Activated naive CD4-positive, alpha-beta T cell treated with anti-CD3 and anti-CD28 coated beads for 36 hours (primary cell): ENCODE measurements around the gene TMEM258. TPM values are rescaled to one million over a fixed set of nuclear protein-coding genes. Genes with fewer than 3 reads are reported as not detected.

Experiments
- CTCF ChIA-PET: fragments of 350-600 bp; sonication (Branson Sonifier 250); formaldehyde crosslinking; loops from one replicate; lab custom pipeline; 2021; ENCODE audit warnings: antibody characterized with exemption; lab: Charles Lee
- DNase-seq: peaks from one replicate; pipeline ENCODE4 v3.0.0-alpha.2; 2020
- H3K27ac Mint-ChIP-seq: one replicate; pipeline ENCODE4 v1.8.0; 2021; ENCODE audit warnings: mild to moderate bottlenecking, mixed read lengths
- H3K27me3 Mint-ChIP-seq: one replicate; pipeline ENCODE4 v1.8.0; 2021; ENCODE audit warnings: low read depth, mixed read lengths
- H3K36me3 Mint-ChIP-seq: one replicate; pipeline ENCODE4 v1.8.0; 2021; ENCODE audit warnings: low read depth, mixed read lengths
- H3K4me1 Mint-ChIP-seq: one replicate; pipeline ENCODE4 v1.8.0; 2021; ENCODE audit warnings: low read depth, mixed read lengths
- H3K4me3 Mint-ChIP-seq: one replicate; pipeline ENCODE4 v1.8.0; 2021; ENCODE audit warnings: mild to moderate bottlenecking, moderate library complexity, mixed read lengths
- H3K9me3 Mint-ChIP-seq: one replicate; pipeline ENCODE4 v1.8.0; 2021; ENCODE audit warnings: mixed read lengths
- intact Hi-C: fragments of 100-400 bp; cut with micrococcal nuclease; formaldehyde crosslinking; loops from one replicate; pipeline ENCODE4 v1.15.1; 2023
- total RNA-seq, 2 experiments: library from RNA; stranded (reverse); gene quantifications; one replicate each; pipeline ENCODE4 v1.2.3, GENCODE V29; 2021

The TMEM258 gene
- total RNA-seq, 2 experiments from 2014 or later = 166 to 167 TPM

DNA sequence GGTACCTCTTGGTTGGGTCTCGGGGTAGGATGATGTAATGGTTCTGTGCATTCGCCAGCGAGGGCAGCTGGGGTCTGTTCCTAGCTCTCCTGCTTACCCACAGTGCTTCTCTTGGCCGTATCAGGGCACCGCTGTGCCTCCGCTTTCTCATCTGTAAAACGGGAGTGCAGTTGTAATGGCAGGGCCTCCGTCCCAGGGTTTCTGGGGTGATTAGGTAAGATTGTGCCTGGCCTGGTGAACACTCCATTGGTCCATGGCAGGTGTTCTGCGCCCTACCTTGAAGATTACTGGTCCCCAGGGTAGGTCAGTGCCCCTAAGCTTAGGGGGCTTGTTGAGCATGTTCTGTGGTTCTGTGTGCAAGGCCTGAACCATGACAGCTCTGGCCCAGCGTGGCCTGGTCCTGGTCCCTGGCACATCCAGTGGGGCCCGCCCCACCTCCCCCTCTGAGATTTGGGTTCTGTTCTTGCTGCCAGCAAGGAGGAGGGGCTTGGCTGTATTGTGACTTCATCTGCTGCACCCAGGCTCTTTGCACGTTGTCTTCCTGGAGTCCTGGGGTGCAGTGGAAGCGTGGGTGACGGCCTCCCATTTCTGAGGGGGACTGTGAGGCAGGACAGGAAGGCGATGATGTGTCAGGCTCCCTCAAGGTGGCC, 35.1 kb downstream of the TMEM258 start:
- Mint-ChIP-seq H3K36me3 (no peaks in the 10 kb centered on the region), H3K4me1 (peaks cover 9% of the 10 kb centered on the region), H3K27me3 (peaks cover 8% of the 10 kb centered on the region), H3K9me3 (no peaks in the 10 kb centered on the region), H3K27ac (no peak overlapping the region), H3K4me3 (no peak overlapping the region)
- no peak for DNase-seq
- CTCF ChIA-PET = interaction anchor here (1.0 kb wide), 1 partner anchor 10 kb away, joined by 3 read pairs; no protein-coding TSS in a partner anchor
- intact Hi-C loops = no loop called here

DNA sequence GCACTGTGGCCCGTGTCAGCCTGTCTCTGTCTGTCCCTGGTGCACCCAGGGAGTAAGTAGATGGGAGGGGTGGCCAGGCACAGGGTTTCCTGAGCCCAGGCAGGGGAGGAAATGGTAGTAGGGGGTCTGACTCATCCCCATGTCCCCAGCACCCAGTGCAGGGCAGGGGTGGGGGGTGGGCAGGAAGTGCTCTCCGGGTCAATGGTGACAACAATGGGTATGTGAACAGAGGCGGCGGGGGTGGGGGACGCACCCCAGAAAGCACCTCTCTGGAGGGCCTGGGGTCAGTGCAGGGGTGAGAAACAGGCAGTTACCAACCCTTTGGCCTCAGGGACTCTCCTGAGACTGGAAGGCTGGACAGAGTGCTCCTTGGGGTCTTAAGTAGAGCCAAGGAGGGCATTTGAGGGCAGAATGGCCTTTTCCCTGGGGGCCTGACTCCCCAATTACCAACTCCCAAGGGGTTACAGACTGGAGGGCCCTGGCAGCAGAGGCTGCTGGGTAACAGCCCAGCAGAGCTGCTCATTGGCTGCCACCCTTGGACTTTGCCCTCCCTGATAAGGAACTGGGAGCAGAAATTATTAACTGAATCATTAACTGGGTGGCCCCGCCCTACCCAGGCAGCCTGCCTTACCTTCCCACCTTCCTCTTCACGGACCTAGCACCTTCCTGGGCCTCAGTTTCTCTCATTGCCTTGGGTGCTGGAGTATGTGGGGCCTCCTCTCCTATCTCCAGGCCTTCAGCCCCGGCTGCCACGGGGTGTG, 35.8 kb downstream of the TMEM258 start:
- Mint-ChIP-seq H3K4me1 (peaks cover 13% of the 10 kb centered on the region), H3K36me3 (no peaks in the 10 kb centered on the region), H3K9me3 (no peaks in the 10 kb centered on the region), H3K27me3 (peaks cover 12% of the 10 kb centered on the region), H3K27ac (no peak overlapping the region), H3K4me3 (no peak overlapping the region)
- intact Hi-C loops = no loop called here
- peak; percentile 57 for DNase-seq
- CTCF ChIA-PET = no interaction called here

DNA sequence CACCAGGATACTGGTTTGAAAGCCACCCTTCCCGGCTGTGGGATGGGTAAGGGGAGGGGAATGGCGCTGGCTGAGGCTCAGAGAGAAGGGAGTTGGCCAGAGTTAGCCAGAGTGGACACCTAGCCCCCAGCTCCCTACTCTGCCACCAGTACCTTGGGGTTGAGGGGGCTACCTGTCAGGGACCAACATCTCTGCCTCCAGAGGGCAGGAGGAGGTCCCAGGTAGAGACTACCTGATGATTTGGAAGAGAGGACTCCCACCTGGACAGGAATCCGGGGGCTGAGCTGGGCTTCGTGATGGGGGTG, 36.3 kb downstream of the TMEM258 start:
- no peak for DNase-seq
- no peak overlapping the region for H3K27ac Mint-ChIP-seq
- no peak overlapping the region for H3K4me3 Mint-ChIP-seq
- peaks cover 14% of the 10 kb centered on the region for H3K27me3 Mint-ChIP-seq
- CTCF ChIA-PET = no interaction called here
- intact Hi-C loops = no loop called here
- H3K9me3 Mint-ChIP-seq = no peaks in the 10 kb centered on the region
- no peaks in the 10 kb centered on the region for H3K36me3 Mint-ChIP-seq
- H3K4me1 Mint-ChIP-seq = peaks cover 13% of the 10 kb centered on the region

DNA sequence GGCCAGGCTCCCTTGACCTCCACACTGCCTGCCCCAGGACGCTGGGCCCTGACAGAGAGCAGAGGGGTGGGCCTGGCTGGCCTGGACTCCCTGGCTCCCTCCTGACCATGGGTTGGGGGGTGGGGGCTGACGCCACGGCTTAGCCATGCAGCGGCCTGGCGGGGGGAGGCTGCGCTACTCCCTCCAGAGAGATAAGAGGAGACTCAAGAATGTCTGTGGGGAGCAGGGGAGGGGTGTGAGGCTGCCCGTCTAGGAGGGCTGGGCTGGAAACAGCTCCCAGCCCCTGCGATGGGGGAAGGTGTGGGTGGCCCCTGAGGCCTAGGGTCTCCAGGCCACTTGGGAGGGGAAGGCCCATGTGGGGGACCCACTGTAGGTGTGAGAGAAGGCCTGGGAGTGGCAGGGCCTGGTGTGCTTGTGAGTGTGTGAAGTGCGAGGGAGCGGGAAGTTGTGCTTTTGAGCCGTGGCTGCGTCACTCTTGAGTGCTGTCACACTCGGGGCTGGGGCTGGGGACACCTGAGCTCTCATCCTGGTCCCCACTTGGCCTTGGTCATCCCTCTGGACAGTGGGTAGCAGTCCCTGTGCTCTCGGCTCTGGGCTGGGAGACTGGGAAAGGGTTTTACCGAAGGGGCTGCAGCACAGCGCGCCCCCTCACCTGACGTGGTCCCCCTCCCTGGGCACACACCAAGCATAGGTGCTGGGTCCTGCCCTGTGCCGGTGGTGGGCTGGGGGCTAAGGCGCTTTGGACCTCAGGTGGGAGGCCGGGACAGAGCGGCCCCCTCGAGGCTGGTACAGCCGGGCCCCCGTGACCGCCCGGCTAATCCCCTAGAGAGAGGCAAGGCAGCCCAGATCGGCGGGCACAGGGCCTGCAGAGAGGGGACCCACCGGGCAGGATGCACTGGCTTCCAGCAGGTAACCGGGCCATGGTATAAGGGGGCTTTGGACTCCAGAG, 37.6 kb downstream of the TMEM258 start:
- CTCF ChIA-PET = interaction anchor here (0.6 to 1.0 kb wide), 2 partner anchors 54 to 354 kb away, joined by 4 read pairs; no protein-coding TSS in a partner anchor
- no peaks in the 10 kb centered on the region for H3K9me3 Mint-ChIP-seq
- no peak for DNase-seq
- H3K27ac Mint-ChIP-seq = no peak overlapping the region
- no peak overlapping the region for H3K4me3 Mint-ChIP-seq
- H3K4me1 Mint-ChIP-seq = peaks cover 13% of the 10 kb centered on the region
- no peaks in the 10 kb centered on the region for H3K36me3 Mint-ChIP-seq
- intact Hi-C loops = no loop called here
- peaks cover 21% of the 10 kb centered on the region for H3K27me3 Mint-ChIP-seq

DNA sequence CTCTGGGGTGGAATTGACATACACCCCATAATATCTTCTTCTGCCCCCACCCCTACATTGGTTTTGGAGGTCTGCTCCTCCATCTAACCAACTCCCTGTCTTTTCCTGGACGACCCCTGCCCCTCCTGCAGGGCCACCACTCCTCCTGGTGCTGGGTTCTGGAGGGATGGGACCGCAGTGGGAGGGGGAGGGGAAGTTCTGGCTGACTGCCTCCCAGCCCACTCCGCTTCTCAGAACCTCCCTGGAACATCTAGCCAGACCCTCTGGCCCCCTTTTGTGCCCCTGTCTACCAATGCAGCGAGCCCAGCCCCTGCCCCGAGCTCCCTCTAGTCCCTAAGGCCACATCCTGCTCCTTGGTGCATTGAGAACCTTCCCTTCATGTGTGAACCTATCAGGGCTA, 38.7 kb downstream of the TMEM258 start:
- Mint-ChIP-seq H3K27ac (no peak overlapping the region), H3K4me1 (peaks cover 13% of the 10 kb centered on the region), H3K27me3 (peaks cover 29% of the 10 kb centered on the region), H3K4me3 (no peak overlapping the region), H3K9me3 (no peaks in the 10 kb centered on the region), H3K36me3 (no peaks in the 10 kb centered on the region)
- DNase-seq = no peak
- CTCF ChIA-PET = interaction anchor here (1.0 kb wide), 1 partner anchor 355 kb away, joined by 4 read pairs; no protein-coding TSS in a partner anchor
- intact Hi-C loops = loop anchor here (2.0 kb wide), 1 partner anchor 63 kb away; the partner anchor contains the start of gene FADS1

DNA sequence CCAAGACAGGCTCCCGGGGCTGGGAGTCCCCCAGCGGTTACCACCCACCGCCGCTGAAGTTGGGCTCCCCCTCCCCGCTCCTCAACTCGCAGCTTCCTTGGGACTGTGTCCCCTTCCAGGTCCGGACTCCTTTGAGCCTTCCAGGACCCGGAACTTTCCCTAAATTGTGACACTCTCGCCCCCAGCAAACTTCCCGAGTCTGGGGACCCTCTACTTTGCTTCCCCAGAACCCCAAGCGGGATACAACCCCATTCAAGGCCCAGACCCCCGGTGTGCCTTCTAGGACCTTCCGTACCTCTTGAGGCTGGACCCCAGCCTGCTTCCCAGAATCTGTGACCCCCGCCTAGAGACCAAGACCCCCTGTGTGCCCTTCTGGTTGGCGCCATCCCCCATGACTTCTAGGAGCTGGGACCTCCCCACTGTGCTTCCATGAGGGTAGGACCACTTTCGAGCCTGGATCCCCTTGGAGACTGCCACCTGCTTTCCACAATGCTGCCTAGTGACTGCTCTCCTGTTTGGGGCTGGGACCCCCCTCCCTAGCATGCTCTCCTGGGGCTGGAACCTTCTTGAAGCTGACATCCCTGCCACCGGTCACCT, 39.4 kb downstream of the TMEM258 start:
- Mint-ChIP-seq H3K9me3 (no peaks in the 10 kb centered on the region), H3K27me3 (peaks cover 29% of the 10 kb centered on the region), H3K27ac (no peak overlapping the region), H3K4me3 (peak overlapping the region; percentile 16), H3K36me3 (no peaks in the 10 kb centered on the region), H3K4me1 (peaks cover 13% of the 10 kb centered on the region)
- intact Hi-C loops = loop anchor here (2.0 kb wide), 1 partner anchor 64 kb away; the partner anchor contains the start of gene FADS1
- no peak for DNase-seq
- CTCF ChIA-PET = no interaction called here

DNA sequence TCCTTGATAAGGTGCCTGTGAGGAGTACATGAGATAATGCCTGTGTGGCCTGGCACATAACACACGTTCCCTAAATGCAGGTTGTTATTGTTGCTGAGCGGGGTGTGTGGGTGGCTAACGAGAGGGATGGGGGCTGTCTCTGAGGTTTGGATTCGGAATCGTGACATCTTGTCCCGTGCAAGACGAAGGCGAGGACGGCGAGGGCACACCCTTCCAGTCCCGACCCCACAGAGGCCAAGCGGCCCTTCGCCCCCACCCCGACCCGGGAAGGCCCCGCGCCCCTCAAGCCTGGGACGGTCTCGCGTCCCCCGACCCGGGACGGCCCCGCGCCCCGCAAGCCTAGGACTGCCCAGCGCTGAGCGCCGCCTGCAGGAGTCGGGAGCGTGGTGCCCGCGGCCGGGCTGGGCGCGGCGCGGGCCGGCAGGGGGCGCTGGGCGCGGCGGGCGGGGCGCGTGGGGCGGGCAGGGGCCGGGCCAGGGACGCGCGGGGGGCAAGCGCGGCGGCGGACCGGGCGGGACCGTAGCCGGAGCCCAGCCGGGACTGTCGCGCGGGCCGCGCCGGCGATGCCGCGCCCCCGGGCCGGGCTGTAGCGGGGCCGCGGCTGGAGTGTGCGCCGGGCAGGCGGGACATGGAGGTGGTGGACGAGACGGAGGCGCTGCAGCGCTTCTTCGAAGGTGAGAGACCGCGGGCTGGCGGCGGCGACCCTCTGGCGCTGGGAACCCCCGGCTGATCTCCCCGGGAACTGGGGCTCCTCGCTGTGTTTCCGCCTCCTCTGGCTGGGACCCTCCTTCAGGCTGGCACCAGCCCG, 40.1 kb downstream of the TMEM258 start, which contains the start of gene MYRF:
Gene MYRF, plus strand, starts transcription at position 520 of the 808 bp plus-strand sequence. Its CDS starts 109 bp downstream, at position 629.
- Mint-ChIP-seq H3K27me3 (peaks cover 29% of the 10 kb centered on the region), H3K9me3 (no peaks in the 10 kb centered on the region), H3K36me3 (no peaks in the 10 kb centered on the region), H3K27ac (no peak within 1 kb of the TSS), H3K4me1 (peaks cover 13% of the 10 kb centered on the region), H3K4me3 (peak within 1 kb of the TSS; percentile 29)
- CTCF ChIA-PET = interaction anchor here (1.3 to 1.6 kb wide), 2 partner anchors 36 to 196 kb away, joined by 3 to 4 read pairs; no protein-coding TSS in a partner anchor
- peak; percentile 49 for DNase-seq
- intact Hi-C loops = loop anchor here (2.0 kb wide), 1 partner anchor 64 kb away; the partner anchor contains the start of gene FADS1

DNA sequence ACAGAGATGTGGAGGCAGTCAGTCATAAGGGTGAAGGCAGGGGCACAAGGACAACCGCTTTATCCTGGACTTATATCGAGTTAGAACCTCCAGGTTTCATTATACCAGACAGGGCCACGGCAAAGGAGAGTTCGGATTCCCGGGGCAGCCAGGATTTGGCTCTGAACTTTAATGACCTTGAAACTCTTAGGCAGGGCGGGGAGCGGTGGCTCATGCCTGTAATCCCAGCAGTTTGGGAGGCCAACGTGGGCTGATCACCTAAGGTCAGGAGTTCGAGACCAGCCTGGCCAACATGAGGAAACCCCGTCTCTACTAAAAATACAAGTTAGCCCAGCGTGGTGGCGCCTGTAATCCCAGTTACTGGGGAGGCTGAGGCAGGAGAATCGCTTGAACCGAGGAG, 41.0 kb downstream of the TMEM258 start:
- intact Hi-C loops = loop anchor here (1.0 kb wide), 1 partner anchor 25 kb away; no protein-coding TSS in a partner anchor
- Mint-ChIP-seq H3K36me3 (no peaks in the 10 kb centered on the region), H3K9me3 (no peaks in the 10 kb centered on the region), H3K4me1 (peaks cover 10% of the 10 kb centered on the region), H3K27me3 (peaks cover 29% of the 10 kb centered on the region), H3K4me3 (no peak overlapping the region), H3K27ac (no peak overlapping the region)
- CTCF ChIA-PET = interaction anchor here (0.6 to 1.6 kb wide), 5 partner anchors 18 to 197 kb away, joined by 3 to 4 read pairs (median 3); no protein-coding TSS in a partner anchor
- no peak for DNase-seq

DNA sequence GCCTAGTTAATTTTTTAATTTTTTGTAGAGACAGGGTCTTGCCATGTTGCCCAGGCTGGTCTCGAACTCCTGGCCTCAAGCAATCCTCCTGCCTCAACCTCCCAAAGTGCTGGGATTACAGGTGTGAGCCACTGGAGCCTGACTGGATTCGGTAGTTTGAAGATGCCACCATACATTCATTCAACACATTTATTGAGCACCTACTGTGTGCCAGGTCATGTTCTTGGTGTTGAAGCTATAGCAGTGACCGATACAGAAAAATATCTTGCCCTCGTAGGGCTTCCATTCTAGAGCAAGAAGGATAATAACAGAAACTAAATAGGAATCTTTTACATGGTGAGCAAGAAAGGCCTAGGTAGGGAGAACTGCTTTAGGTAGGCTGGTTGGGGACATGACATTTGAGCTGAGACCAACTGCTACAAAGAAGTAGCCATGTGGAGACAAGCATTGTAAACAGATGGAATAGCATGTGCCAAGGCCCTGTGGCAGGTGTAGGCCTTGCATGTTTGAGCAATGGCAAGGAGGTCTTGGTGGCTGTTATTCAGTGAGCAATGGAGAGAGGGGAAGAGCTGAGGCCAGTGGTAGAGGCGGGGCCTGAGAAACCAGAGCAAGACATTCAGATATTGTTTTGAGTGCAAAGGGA, 41.6 kb downstream of the TMEM258 start:
- H3K4me1 Mint-ChIP-seq = peaks cover 7% of the 10 kb centered on the region
- no peak overlapping the region for H3K4me3 Mint-ChIP-seq
- no peak for DNase-seq
- H3K27me3 Mint-ChIP-seq = peaks cover 29% of the 10 kb centered on the region
- CTCF ChIA-PET = interaction anchor here (0.6 to 1.6 kb wide), 5 partner anchors 17 to 197 kb away, joined by 3 to 4 read pairs (median 3); no protein-coding TSS in a partner anchor
- no peaks in the 10 kb centered on the region for H3K9me3 Mint-ChIP-seq
- no peak overlapping the region for H3K27ac Mint-ChIP-seq
- intact Hi-C loops = loop anchor here (1.0 kb wide), 1 partner anchor 26 kb away; no protein-coding TSS in a partner anchor
- H3K36me3 Mint-ChIP-seq = no peaks in the 10 kb centered on the region

DNA sequence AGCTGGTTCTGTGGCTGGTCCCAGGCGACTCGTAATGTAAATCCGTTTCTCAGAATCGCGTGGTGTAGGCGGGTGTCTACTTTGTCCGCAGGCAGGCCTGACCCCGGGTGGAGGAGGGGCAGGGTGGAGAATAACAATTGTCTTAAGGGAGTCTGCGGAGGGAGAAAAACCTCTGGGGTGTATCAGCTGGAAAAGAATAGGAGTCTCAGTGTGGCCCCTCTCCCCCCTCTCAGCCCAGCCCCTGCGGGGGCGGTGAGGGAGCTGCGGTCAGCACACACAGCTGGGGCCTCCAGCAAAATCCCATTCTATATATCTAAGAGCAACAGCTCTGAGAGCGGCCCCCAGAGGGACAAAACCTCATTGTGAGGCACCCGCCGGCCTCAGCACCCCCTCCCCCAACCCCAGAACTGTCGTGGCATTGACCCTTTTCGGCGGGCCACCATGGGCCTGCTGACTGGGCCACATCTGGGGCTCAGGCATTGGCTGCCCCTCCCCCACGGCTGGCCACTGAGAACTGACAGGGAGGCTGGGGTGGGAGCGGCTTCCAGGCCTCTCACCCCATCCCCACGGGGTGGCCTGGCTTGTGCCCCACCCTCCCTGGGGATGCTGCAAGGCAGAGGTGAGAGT, 42.7 kb downstream of the TMEM258 start:
- no peak for DNase-seq
- Mint-ChIP-seq H3K27ac (no peak overlapping the region), H3K27me3 (peaks cover 29% of the 10 kb centered on the region), H3K4me1 (peaks cover 7% of the 10 kb centered on the region), H3K36me3 (no peaks in the 10 kb centered on the region), H3K9me3 (no peaks in the 10 kb centered on the region), H3K4me3 (no peak overlapping the region)
- intact Hi-C loops = loop anchor here (5.0 kb wide), 1 partner anchor 198 kb away; no protein-coding TSS in a partner anchor
- CTCF ChIA-PET = interaction anchor here (1.6 to 2.6 kb wide), 2 partner anchors 15 to 358 kb away, joined by 5 read pairs; no protein-coding TSS in a partner anchor
